ENCODE results near the gene POLR2C. TPM values are rescaled to one million over a fixed set of nuclear protein-coding genes. Genes with fewer than 3 reads are reported as not detected.
"Not testable (repeated sequence)": the region's sequence is repeated elsewhere in the genome, so short reads cannot be mapped to it uniquely, and the experiment has no call there.

Gene POLR2C
- total and polyA plus RNA-seq, 2 experiments from 2014 or later = 40.0 to 163 TPM

- H3K9me3 ChIP-seq (ENCODE audit: low read depth) = no peaks in the 10 kb centered on the region
- H2AFZ ChIP-seq = no peak overlapping the region
- no peaks in the 10 kb centered on the region for H3K9me2 ChIP-seq (ENCODE audit: insufficient read depth)
- H3K79me2 ChIP-seq (ENCODE audit: insufficient read depth) = no peaks in the 10 kb centered on the region
- H3K4me3 ChIP-seq = no peak overlapping the region
- no peaks in the 10 kb centered on the region for H3K4me1 ChIP-seq (ENCODE audit: insufficient read depth)
- H4K20me1 ChIP-seq (ENCODE audit: insufficient read depth) = no peaks in the 10 kb centered on the region
- no peaks in the 10 kb centered on the region for H3F3A ChIP-seq (ENCODE audit: insufficient read depth)
- in situ Hi-C loops (cut with MboI) = no loop called here
- no peak for DNase-seq
- H3K36me3 ChIP-seq (ENCODE audit: low read depth) = peaks cover 71% of the 10 kb centered on the region
- no peaks in the 10 kb centered on the region for H3K27me3 ChIP-seq (replicated peaks; ENCODE audit: insufficient read depth)
- no peak overlapping the region for H3K27ac ChIP-seq
- WGBS, 2 experiments (ENCODE audit: low coverage in 1 of 2, low lambda C conversion rate in 2 of 2, missing lambda C conversion rate in 2 of 2) = 96 to 97% methylated on average over 3 of the region's 3 CpGs
- TF ChIP-seq EZH2phosphoT487 (IDR thresholded peaks at IDR 0.05; ENCODE audit: insufficient read depth, low read depth) = no peak
- TF ChIP-seq EZH2 (IDR thresholded peaks at IDR 0.05; ENCODE audit: insufficient read depth, poor library complexity, severe bottlenecking) = no peak
- no peak overlapping the region for H3K9ac ChIP-seq
- no peak overlapping the region for H3K4me2 ChIP-seq (ENCODE audit: unreplicated experiment)
Measured at GRCh38 chr16:57432989-57433388, 29.5 kb upstream of the POLR2C start.

GRCh38 chr16:57434003-57434402 is 28.5 kb upstream of the POLR2C start:
- Histone ChIP-seq H3K9ac (no peak overlapping the region), H2AFZ (no peak overlapping the region), H4K20me1 (ENCODE audit: insufficient read depth) (no peaks in the 10 kb centered on the region), H3K4me3 (no peak overlapping the region), H3K4me2 (ENCODE audit: unreplicated experiment) (no peak overlapping the region), H3K27me3 (replicated peaks; ENCODE audit: insufficient read depth) (no peaks in the 10 kb centered on the region), H3K9me3 (ENCODE audit: low read depth) (no peaks in the 10 kb centered on the region), H3K9me2 (ENCODE audit: insufficient read depth) (no peaks in the 10 kb centered on the region), H3K4me1 (ENCODE audit: insufficient read depth) (no peaks in the 10 kb centered on the region), H3F3A (ENCODE audit: insufficient read depth) (no peaks in the 10 kb centered on the region), H3K27ac (no peak overlapping the region), H3K36me3 (ENCODE audit: low read depth) (peaks cover 81% of the 10 kb centered on the region), H3K79me2 (ENCODE audit: insufficient read depth) (no peaks in the 10 kb centered on the region; the same call in 1 of the 2 replicates)
- WGBS, 2 experiments (ENCODE audit: low coverage in 1 of 2, low lambda C conversion rate in 2 of 2, missing lambda C conversion rate in 2 of 2) = 97 to 100% methylated on average over 2 of the region's 2 CpGs
- no peak for DNase-seq
- in situ Hi-C loops (cut with MboI) = no loop called here
- TF ChIP-seq EZH2 (IDR thresholded peaks at IDR 0.05; ENCODE audit: insufficient read depth, poor library complexity, severe bottlenecking) = no peak
- TF ChIP-seq EZH2phosphoT487 (IDR thresholded peaks at IDR 0.05; ENCODE audit: insufficient read depth, low read depth) = no peak

GRCh38 chr16:57435838-57436237 is 26.6 kb upstream of the POLR2C start:
- H4K20me1 ChIP-seq (ENCODE audit: insufficient read depth) = no peaks in the 10 kb centered on the region
- no peak overlapping the region for H3K27ac ChIP-seq
- no peak overlapping the region for H3K9ac ChIP-seq
- no peaks in the 10 kb centered on the region for H3K9me3 ChIP-seq (ENCODE audit: low read depth)
- no peak for DNase-seq
- H3K9me2 ChIP-seq (ENCODE audit: insufficient read depth) = no peaks in the 10 kb centered on the region
- peaks cover 78% of the 10 kb centered on the region for H3K36me3 ChIP-seq (ENCODE audit: low read depth)
- no peaks in the 10 kb centered on the region for H3F3A ChIP-seq (ENCODE audit: insufficient read depth)
- H3K4me2 ChIP-seq (ENCODE audit: unreplicated experiment) = no peak overlapping the region
- H3K4me1 ChIP-seq (ENCODE audit: insufficient read depth) = no peaks in the 10 kb centered on the region
- TF ChIP-seq EZH2phosphoT487 (IDR thresholded peaks at IDR 0.05; ENCODE audit: insufficient read depth, low read depth) (no peak), EZH2 (IDR thresholded peaks at IDR 0.05; ENCODE audit: insufficient read depth, poor library complexity, severe bottlenecking) (no peak)
- H3K79me2 ChIP-seq (ENCODE audit: insufficient read depth) = peaks cover 10% of the 10 kb centered on the region
- no peak overlapping the region for H3K4me3 ChIP-seq
- in situ Hi-C loops (cut with MboI) = no loop called here
- WGBS, 2 experiments (ENCODE audit: low coverage in 1 of 2, low lambda C conversion rate in 2 of 2, missing lambda C conversion rate in 2 of 2) = 86 to 97% methylated on average over 1 of the region's 1 CpG
- H3K27me3 ChIP-seq (replicated peaks; ENCODE audit: insufficient read depth) = no peaks in the 10 kb centered on the region
- H2AFZ ChIP-seq = no peak overlapping the region

GRCh38 chr16:57439947-57440346 is 22.5 kb upstream of the POLR2C start:
- peaks cover 51% of the 10 kb centered on the region for H3K79me2 ChIP-seq (ENCODE audit: insufficient read depth)
- not testable (repeated sequence) for H2AFZ ChIP-seq
- WGBS, 2 experiments (ENCODE audit: low coverage in 1 of 2, low lambda C conversion rate in 2 of 2, missing lambda C conversion rate in 2 of 2) = 92 to 97% methylated on average over 8 of the region's 8 CpGs

GRCh38 chr16:57440551-57440950 is 21.9 kb upstream of the POLR2C start:
- H3K4me1 ChIP-seq (ENCODE audit: insufficient read depth); H3K27me3 ChIP-seq (replicated peaks; ENCODE audit: insufficient read depth); H2AFZ ChIP-seq; H3K4me2 ChIP-seq (ENCODE audit: unreplicated experiment); in situ Hi-C loops (cut with MboI); H3K4me3 ChIP-seq; H3K9me2 ChIP-seq (ENCODE audit: insufficient read depth); H3K9me3 ChIP-seq (ENCODE audit: low read depth); H4K20me1 ChIP-seq (ENCODE audit: insufficient read depth); H3F3A ChIP-seq (ENCODE audit: insufficient read depth); DNase-seq; H3K9ac ChIP-seq; H3K27ac ChIP-seq: not testable (repeated sequence)
- Histone ChIP-seq H3K79me2 (ENCODE audit: insufficient read depth) (peaks cover 57% of the 10 kb centered on the region), H3K36me3 (ENCODE audit: low read depth) (peaks cover 36% of the 10 kb centered on the region)
- 96 to 99% methylated on average over 8 of the region's 8 CpGs for WGBS, 2 experiments (ENCODE audit: low coverage in 1 of 2, low lambda C conversion rate in 2 of 2, missing lambda C conversion rate in 2 of 2)

More at GRCh38 chr16:57439947-57440346, 22.5 kb upstream of the POLR2C start:
- H3K9me2 ChIP-seq (ENCODE audit: insufficient read depth); H3K9ac ChIP-seq; H3K9me3 ChIP-seq (ENCODE audit: low read depth); H4K20me1 ChIP-seq (ENCODE audit: insufficient read depth); H3F3A ChIP-seq (ENCODE audit: insufficient read depth); H3K27ac ChIP-seq; in situ Hi-C loops (cut with MboI); H3K27me3 ChIP-seq (replicated peaks; ENCODE audit: insufficient read depth); H3K4me2 ChIP-seq (ENCODE audit: unreplicated experiment); H3K4me1 ChIP-seq (ENCODE audit: insufficient read depth); DNase-seq; H3K4me3 ChIP-seq: not testable (repeated sequence)
- peaks cover 40% of the 10 kb centered on the region for H3K36me3 ChIP-seq (ENCODE audit: low read depth)

Data from GM23248 (cell line).